K562 (cell line): ENCODE results near the gene OR9A4. TPM values are rescaled to one million over a fixed set of nuclear protein-coding genes. Genes with fewer than 3 reads are reported as not detected.

Experiments
- ATAC-seq: fragments of 200-7000 bp; cut with Tn5 transposase; 3 replicates; pipeline ENCODE4 v1.9.1; 2020; ENCODE audit warnings: moderate library complexity
- BruUV-seq: library from RNA; stranded (reverse); fragments of 400-500 nt; replicated peaks from 2 replicates; lab custom pipeline; 2021; lab: Mats Ljungman, UMichigan
- CTCF ChIA-PET: fragments of 300-600 bp; formaldehyde crosslinking; extraction: SDS; loops from one replicate; lab custom pipeline; 2021; ENCODE audit warnings: low intra/inter-chr PET ratio; lab: Yijun Ruan, JAX
- POLR2A ChIA-PET: fragments of 300-600, 350-650 bp; sonication (Branson Sonifier 250); formaldehyde crosslinking; extraction: SDS; loops from one replicate; lab custom pipeline; 2021; ENCODE audit warnings: antibody characterized with exemption, inconsistent platforms; lab: Yijun Ruan, JAX
- DNase-seq, 4 experiments: peaks; one replicate each; pipeline versions ENCODE4 v3.0.0 to v3.0.0-alpha.2; 2011 to 2018; ENCODE audit warnings: low spot score in 3 of 4, mixed read lengths in 3 of 4; ENCODE audit errors: extremely low read depth in 1 of 4
- FAIRE-seq: peaks from 2 replicates; lab custom pipeline; 2011; peaks lifted over from hg19 to GRCh38; lab: Jason Lieb, UNC
- H2AFZ ChIP-seq: 2 replicates; pipeline ENCODE4 v1.6.0; 2011; ENCODE audit warnings: low read depth, low read length, control low read depth, inconsistent platforms
- H3K27ac ChIP-seq: fragments of 200-600 bp; 3 replicates; pipeline ENCODE4 v1.8.0; 2011; ENCODE audit warnings: low read depth, mild to moderate bottlenecking, control low read depth, inconsistent platforms, low read length, moderate library complexity, mixed read lengths; ENCODE audit errors: extremely low read depth
- H3K27me3 ChIP-seq, 2 experiments: fragments of 300-600 bp in 1 of 2; 2 replicates in 1 of 2; 3 replicates in 1 of 2; pipeline versions ENCODE4 v1.6.0 to v1.8.0; 2011; ENCODE audit warnings: inconsistent platforms in 2 of 2, low read length in 2 of 2, mild to moderate bottlenecking in 1 of 2, mixed read lengths in 1 of 2, moderate library complexity in 1 of 2; ENCODE audit not compliant: control insufficient read depth in 2 of 2, insufficient read depth in 2 of 2
- H3K36me3 ChIP-seq: fragments of 300-600 bp; 3 replicates; pipeline ENCODE4 v1.8.0; 2011; ENCODE audit warnings: mild to moderate bottlenecking, low read length, inconsistent platforms; ENCODE audit not compliant: control insufficient read depth, insufficient read depth
- H3K4me1 ChIP-seq, 2 experiments: fragments of 200-600 bp in 1 of 2; replicated peaks in 1 of 2; 2 replicates in 1 of 2; 3 replicates in 1 of 2; pipeline versions ENCODE4 v1.5.1 to v1.8.0; 2011; ENCODE audit warnings: inconsistent platforms in 2 of 2, low read length in 2 of 2, mild to moderate bottlenecking in 1 of 2, mixed read lengths in 1 of 2, moderate library complexity in 1 of 2; ENCODE audit not compliant: control insufficient read depth in 2 of 2, insufficient read depth in 2 of 2
- H3K4me2 ChIP-seq: 2 replicates; pipeline ENCODE4 v1.6.1; 2011; ENCODE audit warnings: low read length, control low read depth, inconsistent platforms, mixed read lengths; ENCODE audit not compliant: insufficient read depth
- H3K4me3 ChIP-seq: fragments of 200-600 bp; sonication (generic), shearing (Covaris generic); 2 replicates; pipeline ENCODE4 v1.5.1; 2016; ENCODE audit warnings: control low read depth, inconsistent platforms
- H3K79me2 ChIP-seq: fragments of 200-600 bp; 3 replicates; pipeline ENCODE4 v1.8.0; 2011; ENCODE audit warnings: low read length, inconsistent platforms; ENCODE audit not compliant: control insufficient read depth, insufficient read depth
- H3K9ac ChIP-seq, 2 experiments: 2 replicates each; pipeline versions ENCODE4 v1.6.0 to v1.6.1; 2011; ENCODE audit warnings: low read depth in 2 of 2, low read length in 2 of 2, control low read depth in 1 of 2, inconsistent platforms in 1 of 2, mild to moderate bottlenecking in 1 of 2, mixed read lengths in 1 of 2; ENCODE audit not compliant: insufficient read depth in 1 of 2
- H3K9me1 ChIP-seq: one replicate; pipeline ENCODE4 v1.6.0; 2011; ENCODE audit warnings: inconsistent platforms, mild to moderate bottlenecking, low read length, moderate library complexity; ENCODE audit not compliant: control insufficient read depth, insufficient read depth
- H3K9me3 ChIP-seq: replicated peaks from 2 replicates; pipeline ENCODE4 v1.5.1; 2011; ENCODE audit warnings: low read depth, low read length, inconsistent platforms; ENCODE audit not compliant: control insufficient read depth, insufficient read depth
- H4K20me1 ChIP-seq: replicated peaks from 2 replicates; pipeline ENCODE4 v1.6.1; 2011; ENCODE audit warnings: low read length, inconsistent platforms, mixed read lengths; ENCODE audit not compliant: control insufficient read depth, insufficient read depth
- EHMT2 ChIP-seq: fragments of 450-650 bp; IDR thresholded peaks from 2 replicates; pipeline ENCODE4 v1.6.1; 2018; ENCODE audit warnings: antibody characterized with exemption
- MTA3 ChIP-seq: fragments of 450-650 bp; formaldehyde crosslinking; IDR thresholded peaks from 2 replicates; pipeline ENCODE4 v1.6.1; 2017; ENCODE audit warnings: mild to moderate bottlenecking, borderline replicate concordance
- ZBTB7A ChIP-seq: IDR thresholded peaks from 2 replicates; pipeline ENCODE4 v1.6.1; 2011; ENCODE audit warnings: low read depth, mild to moderate bottlenecking, low read length, moderate library complexity, borderline replicate concordance; ENCODE audit not compliant: control insufficient read depth
- ZKSCAN8 ChIP-seq: fragments of 200-800 bp; sonication (Bioruptor generic); IDR thresholded peaks from 2 replicates; pipeline ENCODE4 v1.6.1; 2016; ENCODE audit warnings: missing genetic modification characterization, missing compliant biosample characterization
- ZNF134 ChIP-seq: fragments of 250-450 bp; sonication (Bioruptor Pico); conservative IDR thresholded peaks from 2 replicates; pipeline ENCODE4 v1.4.0; 2020
- ZNF232 ChIP-seq: sonication (generic); formaldehyde crosslinking; IDR thresholded peaks from 2 replicates; pipeline ENCODE4 v1.8.0; 2022; ENCODE audit warnings: mild to moderate bottlenecking, missing genetic modification reagents
- WGBS: fragments of 100-300 bp; shearing (Covaris generic); methylation state at CpG from one replicate; pipeline ENCODE4 v1.1.6; 2016; ENCODE audit warnings: low coverage, mixed read lengths; ENCODE audit not compliant: insufficient coverage; ENCODE audit errors: missing lambda C conversion rate; 5-methylcytosine and 5-hydroxymethylcytosine counted together
- in situ Hi-C: fragments of 300-500 bp; cut with MboI; formaldehyde crosslinking; loops from 4 replicates; pipeline ENCODE4 v1.15.0; 2018; ENCODE audit warnings: inconsistent platforms, mixed read lengths
- intact Hi-C: fragments of 100-400 bp; cut with micrococcal nuclease; formaldehyde crosslinking; loops from 2 replicates; pipeline ENCODE4 v1.14.2; 2022
- polyA plus RNA-seq, 8 experiments: library from polyadenylated mRNA; depleted of rRNA in 4 of 8; stranded (reverse) in 5 of 8; unstranded in 3 of 8; fragments of >200 nt; fragmentation: Nextera tagmentation in 2 of 8; fragmentation: Illumina TruSeq in 1 of 8; extraction: Ambion mirVana in 2 of 8; extraction: Trizol in 1 of 8; gene quantifications; 2 replicates each; pipeline versions ENCODE4 v1.2.1 to v1.2.3, GENCODE V29; 2011 to 2014; ENCODE audit warnings: inconsistent platforms in 1 of 8, missing spikeins in 1 of 8
- total RNA-seq, 7 experiments: library from RNA; depleted of rRNA in 6 of 7; stranded (reverse); fragments of >200 nt in 6 of 7; fragmentation: Illumina TruSeq in 2 of 7; extraction: Trizol in 2 of 7; gene quantifications; 2 replicates each; pipeline versions ENCODE4 v1.2.1 to v1.2.3, GENCODE V29; 2011 to 2021; ENCODE audit warnings: low replicate concordance in 1 of 7
- TF ChIP-seq, protein P1 (sequence below): sonication (generic); formaldehyde crosslinking; IDR thresholded peaks from 2 replicates; pipeline ENCODE4 v1.4.0; 2020; ENCODE audit warnings: mild to moderate bottlenecking, missing genetic modification reagents

Gene OR9A4
- total and polyA plus RNA-seq, 9 of the 15 experiments (the other 6 are each of a cell fraction or from before 2014, with no cell fraction given) = not detected

DNA sequence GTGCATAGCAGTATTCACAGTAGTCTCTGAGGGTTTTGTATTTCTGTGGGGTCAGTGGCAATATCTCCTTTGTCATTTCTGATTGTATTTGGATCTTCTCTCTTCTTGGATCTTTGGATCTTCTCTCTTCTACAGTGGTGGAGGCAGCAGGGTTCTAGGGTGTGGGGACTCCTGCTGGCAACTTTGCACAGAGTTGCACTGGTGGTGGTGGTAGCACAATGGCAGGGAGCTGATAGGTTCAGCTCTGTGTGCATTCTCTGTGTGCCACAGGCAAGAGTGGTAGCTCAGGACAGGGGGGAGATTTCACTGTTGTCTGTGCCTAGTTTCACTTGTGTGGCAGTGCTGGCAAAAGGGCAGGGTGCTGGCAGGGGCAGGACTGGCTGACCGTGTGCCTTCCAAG is 39.8 kb upstream of the OR9A4 start (continued):
- TF ChIP-seq, protein P1, sequence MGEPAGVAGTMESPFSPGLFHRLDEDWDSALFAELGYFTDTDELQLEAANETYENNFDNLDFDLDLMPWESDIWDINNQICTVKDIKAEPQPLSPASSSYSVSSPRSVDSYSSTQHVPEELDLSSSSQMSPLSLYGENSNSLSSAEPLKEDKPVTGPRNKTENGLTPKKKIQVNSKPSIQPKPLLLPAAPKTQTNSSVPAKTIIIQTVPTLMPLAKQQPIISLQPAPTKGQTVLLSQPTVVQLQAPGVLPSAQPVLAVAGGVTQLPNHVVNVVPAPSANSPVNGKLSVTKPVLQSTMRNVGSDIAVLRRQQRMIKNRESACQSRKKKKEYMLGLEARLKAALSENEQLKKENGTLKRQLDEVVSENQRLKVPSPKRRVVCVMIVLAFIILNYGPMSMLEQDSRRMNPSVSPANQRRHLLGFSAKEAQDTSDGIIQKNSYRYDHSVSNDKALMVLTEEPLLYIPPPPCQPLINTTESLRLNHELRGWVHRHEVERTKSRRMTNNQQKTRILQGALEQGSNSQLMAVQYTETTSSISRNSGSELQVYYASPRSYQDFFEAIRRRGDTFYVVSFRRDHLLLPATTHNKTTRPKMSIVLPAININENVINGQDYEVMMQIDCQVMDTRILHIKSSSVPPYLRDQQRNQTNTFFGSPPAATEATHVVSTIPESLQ = no peak

GRCh38 chr7:141877365-141877764 is 38.8 kb upstream of the OR9A4 start:
- no peaks in the 10 kb centered on the region for H4K20me1 ChIP-seq
- BruUV-seq = no TSS peak
- H3K4me2 ChIP-seq = no peak overlapping the region
- H3K9me3 ChIP-seq = no peaks in the 10 kb centered on the region
- no peak for TF ChIP-seq MTA3
- no peak for TF ChIP-seq ZNF134 (CRISPR knock-in tag)
- TF ChIP-seq EHMT2 = no peak
- TF ChIP-seq ZNF232 = no peak
- TF ChIP-seq ZBTB7A = no peak
- TF ChIP-seq ZKSCAN8 (CRISPR knock-in tag) = no peak
- no peak for FAIRE-seq
- H3K79me2 ChIP-seq = no peaks in the 10 kb centered on the region
- WGBS = 0% methylated on average over 3 of the region's 3 CpGs
- H2AFZ ChIP-seq = no peak overlapping the region
- no peaks in the 10 kb centered on the region for H3K27me3 ChIP-seq
- POLR2A ChIA-PET = no interaction called here
- H3K9me1 ChIP-seq = no peaks in the 10 kb centered on the region
- no peaks in the 10 kb centered on the region for H3K36me3 ChIP-seq
- intact Hi-C loops = no loop called here
- in situ Hi-C loops = no loop called here
- H3K4me1 ChIP-seq = no peaks in the 10 kb centered on the region
- no peak for DNase-seq
- H3K27ac ChIP-seq = no peak overlapping the region
- CTCF ChIA-PET = no interaction called here
- no peak overlapping the region for H3K9ac ChIP-seq
- ATAC-seq = no peak
- no peak overlapping the region for H3K4me3 ChIP-seq
